Measurements from ENCODE around the gene USP12. TPM values are rescaled to one million over a fixed set of nuclear protein-coding genes. Genes with fewer than 3 reads are reported as not detected.
A peak's percentile ranks its signal among the peaks of the same experiment; 100 is the strongest.

USP12 gene
- polyA plus RNA-seq, 3 donors, result 12.8 to 23.4 (median 14.5) TPM

- Histone ChIP-seq H3K4me3 (replicated peaks in 1 of 3; ENCODE audit: low read depth in 2 of 3, low read length in 3 of 3) (no peak overlapping the region), H3K36me3 (replicated peaks in 1 of 2; ENCODE audit: control insufficient read depth in 1 of 2, insufficient read depth in 2 of 2, low read length in 2 of 2) (peaks cover 8 to 23% of the 10 kb centered on the region in 2 donors), H4K20me1 (ENCODE audit: insufficient read depth, low read length) (peaks cover 46% of the 10 kb centered on the region), H3K4me1 (ENCODE audit: control insufficient read depth in 1 of 2, insufficient read depth in 2 of 2, low read length in 2 of 2) (no peaks in the 10 kb centered on the region), H3K79me2 (ENCODE audit: insufficient read depth, low read length) (peaks cover 70% of the 10 kb centered on the region), H3K9ac (ENCODE audit: insufficient read depth, low read length, poor library complexity, severe bottlenecking) (no peak overlapping the region), H3K9me3 (replicated peaks in 1 of 2; ENCODE audit: control insufficient read depth in 1 of 2, insufficient read depth in 1 of 2, low read length in 2 of 2) (peaks cover 11 to 22% of the 10 kb centered on the region in 2 donors), H3K4me2 (replicated peaks; ENCODE audit: extremely low read depth, low read length, poor library complexity, severe bottlenecking) (no peak overlapping the region), H3K27ac (ENCODE audit: low read depth in 1 of 2, low read length in 2 of 2) (no peak overlapping the region), H3K27me3 (ENCODE audit: control insufficient read depth in 2 of 2, insufficient read depth in 2 of 2, low read length in 2 of 2) (no peaks in the 10 kb centered on the region), H2AFZ (ENCODE audit: insufficient read depth, low read depth, low read length, poor library complexity, severe bottlenecking) (no peak overlapping the region)
- Mint-ChIP-seq H3K9me3 (peaks cover 12 to 35% (median 23%) of the 10 kb centered on the region in 7 donors), H3K36me3 (peaks cover 20 to 26% of the 10 kb centered on the region in 2 donors), H3K27ac (peak overlapping the region in 1 of 7 donors; percentile 49), H3K4me1 (peaks cover 4% of the 10 kb centered on the region), H3K4me3 (no peak overlapping the region), H3K27me3 (ENCODE audit: low read depth in 3 of 3) (peaks cover 0 to 2% (median 0%) of the 10 kb centered on the region in 3 donors)
- DNase-seq, result no peak
- no peak for TF ChIP-seq CTCF (IDR thresholded peaks at IDR 0.05)
- WGBS (ENCODE audit: insufficient coverage), result no CpG with 5 or more reads among the region's 3 CpGs
- intact Hi-C loops (cut with micrococcal nuclease), result no loop called here
These were observed 51.6 kb downstream of the USP12 start for GRCh38 chr13:27120011-27120410.

- Histone ChIP-seq H3K4me3 (replicated peaks in 1 of 3; ENCODE audit: low read depth in 2 of 3, low read length in 3 of 3) (no peak overlapping the region), H3K9me3 (replicated peaks in 1 of 2; ENCODE audit: control insufficient read depth in 1 of 2, insufficient read depth in 1 of 2, low read length in 2 of 2) (peaks cover 8 to 18% of the 10 kb centered on the region in 2 donors), H3K9ac (ENCODE audit: insufficient read depth, low read length, poor library complexity, severe bottlenecking) (no peak overlapping the region), H3K27me3 (ENCODE audit: control insufficient read depth in 2 of 2, insufficient read depth in 2 of 2, low read length in 2 of 2) (no peaks in the 10 kb centered on the region), H3K4me1 (ENCODE audit: control insufficient read depth in 1 of 2, insufficient read depth in 2 of 2, low read length in 2 of 2) (no peaks in the 10 kb centered on the region), H4K20me1 (ENCODE audit: insufficient read depth, low read length) (peaks cover 46% of the 10 kb centered on the region), H3K36me3 (replicated peaks in 1 of 2; ENCODE audit: control insufficient read depth in 1 of 2, insufficient read depth in 2 of 2, low read length in 2 of 2) (peaks cover 10 to 31% of the 10 kb centered on the region in 2 donors), H2AFZ (ENCODE audit: insufficient read depth, low read depth, low read length, poor library complexity, severe bottlenecking) (no peak overlapping the region), H3K4me2 (replicated peaks; ENCODE audit: extremely low read depth, low read length, poor library complexity, severe bottlenecking) (no peak overlapping the region), H3K79me2 (ENCODE audit: insufficient read depth, low read length) (peaks cover 57% of the 10 kb centered on the region), H3K27ac (ENCODE audit: low read depth in 1 of 2, low read length in 2 of 2) (no peak overlapping the region)
- H3K4me3 Mint-ChIP-seq, result no peak overlapping the region
- H3K4me1 Mint-ChIP-seq, result peaks cover 4% of the 10 kb centered on the region
- H3K9me3 Mint-ChIP-seq, result peaks cover 7 to 26% (median 20%) of the 10 kb centered on the region in 7 donors
- peaks cover 22 to 31% of the 10 kb centered on the region in 2 donors for H3K36me3 Mint-ChIP-seq
- intact Hi-C loops (cut with micrococcal nuclease), result no loop called here
- H3K27me3 Mint-ChIP-seq (ENCODE audit: low read depth in 3 of 3), result peaks cover 0 to 2% (median 0%) of the 10 kb centered on the region in 3 donors
- DNase-seq, result no peak
- TF ChIP-seq CTCF (IDR thresholded peaks at IDR 0.05), result no peak
- WGBS (ENCODE audit: insufficient coverage), result 100% methylated on average over 3 of the region's 3 CpGs
- H3K27ac Mint-ChIP-seq, result peak overlapping the region in 1 of 7 donors; percentile 16
These were observed 53.1 kb downstream of the USP12 start for GRCh38 chr13:27118428-27119054.

Data from CD14-positive monocyte (primary cell).